AG04449 (cell line): ENCODE data around the gene MTMR12.
"Not testable (repeated sequence)": the region's sequence is repeated elsewhere in the genome, so short reads cannot be mapped to it uniquely, and the experiment has no call there.

Experiments
- CTCF ChIA-PET: fragments of 350-600 bp; formaldehyde crosslinking; extraction: SDS; loops from one replicate; lab custom pipeline; 2021; ENCODE audit warnings: antibody characterized with exemption; lab: Yijun Ruan, JAX
- POLR2A ChIA-PET: fragments of 400-600, 350-600 bp; formaldehyde crosslinking; extraction: SDS; loops from one replicate; lab custom pipeline; 2020; ENCODE audit warnings: antibody characterized with exemption, inconsistent platforms; lab: Yijun Ruan, JAX
- DNase-seq: peaks from one replicate; pipeline ENCODE4 v3.0.0-alpha.2; 2010; ENCODE audit warnings: low read depth, low spot score
- H3K4me3 ChIP-seq: 2 replicates; pipeline ENCODE4 v1.5.1; 2011; ENCODE audit warnings: low read depth, mild to moderate bottlenecking, control low read depth, low read length
- TF ChIP-seq, protein P1 (sequence below): IDR thresholded peaks from one replicate; pipeline ENCODE4 v1.5.1; 2011; ENCODE audit warnings: mild to moderate bottlenecking, moderate library complexity, low read length, control low read depth, inconsistent platforms; ENCODE audit not compliant: insufficient read depth; ENCODE audit errors: missing control alignments

Gene MTMR12

DNA sequence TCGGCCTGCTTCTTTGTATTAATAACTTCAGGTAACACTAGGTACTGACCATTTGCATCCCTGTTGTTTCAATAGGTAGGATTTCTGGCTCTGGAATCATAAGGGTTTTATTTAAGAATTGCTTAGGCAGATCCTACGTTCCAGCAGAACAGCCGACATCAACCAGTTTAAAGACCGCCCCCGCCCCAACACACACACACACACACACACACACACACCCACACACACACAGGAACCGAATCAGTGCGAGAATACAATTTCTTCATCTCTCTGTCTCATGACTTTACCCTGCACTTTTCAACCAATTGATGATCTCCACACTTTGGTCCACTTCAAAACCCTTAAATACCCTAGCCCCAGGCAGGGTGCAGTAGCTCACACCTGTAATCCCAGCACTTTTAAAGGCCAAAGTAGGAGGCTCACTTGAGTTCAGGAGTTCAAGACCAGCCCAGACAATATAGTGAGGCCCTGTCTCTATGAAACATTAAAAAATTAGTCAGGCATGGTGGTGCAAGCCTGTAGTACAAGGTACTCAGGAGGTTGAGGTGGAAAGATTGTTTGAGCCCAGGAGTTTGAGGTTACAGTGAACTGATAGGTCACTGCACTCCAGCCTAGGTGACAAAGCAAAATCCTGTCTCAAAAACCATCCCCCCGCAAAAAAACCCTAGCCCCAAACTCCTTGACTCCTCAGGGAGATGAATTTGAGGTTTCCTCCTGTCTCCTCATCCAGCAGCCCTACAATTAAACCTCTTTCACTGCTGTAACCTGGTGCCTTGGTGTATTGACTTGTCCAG, 2.7 kb upstream of the MTMR12 start:
- DNase-seq, result no peak
- ChIA-PET POLR2A (no interaction called here), CTCF (interaction anchor here (2.0 kb wide), 1 partner anchor 14 kb away, joined by 7 read pairs; no protein-coding TSS in a partner anchor)
- H3K4me3 ChIP-seq, result no peak overlapping the region
- TF ChIP-seq, protein P1, sequence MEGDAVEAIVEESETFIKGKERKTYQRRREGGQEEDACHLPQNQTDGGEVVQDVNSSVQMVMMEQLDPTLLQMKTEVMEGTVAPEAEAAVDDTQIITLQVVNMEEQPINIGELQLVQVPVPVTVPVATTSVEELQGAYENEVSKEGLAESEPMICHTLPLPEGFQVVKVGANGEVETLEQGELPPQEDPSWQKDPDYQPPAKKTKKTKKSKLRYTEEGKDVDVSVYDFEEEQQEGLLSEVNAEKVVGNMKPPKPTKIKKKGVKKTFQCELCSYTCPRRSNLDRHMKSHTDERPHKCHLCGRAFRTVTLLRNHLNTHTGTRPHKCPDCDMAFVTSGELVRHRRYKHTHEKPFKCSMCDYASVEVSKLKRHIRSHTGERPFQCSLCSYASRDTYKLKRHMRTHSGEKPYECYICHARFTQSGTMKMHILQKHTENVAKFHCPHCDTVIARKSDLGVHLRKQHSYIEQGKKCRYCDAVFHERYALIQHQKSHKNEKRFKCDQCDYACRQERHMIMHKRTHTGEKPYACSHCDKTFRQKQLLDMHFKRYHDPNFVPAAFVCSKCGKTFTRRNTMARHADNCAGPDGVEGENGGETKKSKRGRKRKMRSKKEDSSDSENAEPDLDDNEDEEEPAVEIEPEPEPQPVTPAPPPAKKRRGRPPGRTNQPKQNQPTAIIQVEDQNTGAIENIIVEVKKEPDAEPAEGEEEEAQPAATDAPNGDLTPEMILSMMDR, result no peak

DNA sequence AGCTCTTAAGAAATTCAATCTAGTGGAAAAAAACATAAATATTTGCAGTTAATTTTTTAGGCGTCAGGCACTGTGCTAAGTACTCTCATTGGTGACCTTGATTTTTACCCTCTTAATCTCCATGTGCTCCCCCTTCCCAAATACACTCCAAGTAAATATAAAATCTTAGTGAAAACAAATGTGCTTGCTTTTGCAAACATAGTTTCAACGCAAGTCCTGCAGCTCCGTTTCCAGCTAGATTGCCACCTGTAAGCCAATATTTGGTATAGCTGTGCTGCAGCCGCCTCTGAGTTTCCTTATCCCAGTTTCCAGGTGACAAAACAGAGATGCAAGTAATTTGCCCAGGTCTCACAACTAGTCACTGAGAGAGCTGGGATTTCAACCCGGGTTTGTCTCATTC, 1.9 kb upstream of the MTMR12 start:
- POLR2A ChIA-PET, result no interaction called here
- no peak overlapping the region for H3K4me3 ChIP-seq
- TF ChIP-seq, protein P1, result no peak
- CTCF ChIA-PET, result interaction anchor here (1.1 to 2.0 kb wide), 3 partner anchors 15 to 82 kb away, joined by 3 to 7 read pairs (median 4); no protein-coding TSS in a partner anchor
- DNase-seq, result no peak

DNA sequence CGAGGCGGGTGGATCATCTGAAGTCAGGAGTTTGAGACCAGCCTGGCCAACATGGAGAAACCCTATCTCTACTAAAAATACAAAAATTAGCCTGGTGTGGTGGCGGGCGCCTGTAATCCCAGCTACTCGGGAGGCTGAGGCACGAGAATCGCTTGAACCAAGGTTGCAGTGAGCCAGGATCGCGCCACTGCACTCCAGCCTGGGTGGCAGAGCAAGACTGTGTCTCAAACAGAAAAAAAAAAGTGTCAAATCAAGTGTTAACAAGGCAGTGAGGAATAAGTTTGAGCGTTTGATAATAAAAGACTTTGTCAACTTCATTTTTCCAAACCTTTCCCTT, 1.4 kb upstream of the MTMR12 start:
- POLR2A ChIA-PET, result interaction anchor here (0.6 kb wide), 1 partner anchor 9 kb away, joined by 3 read pairs; no protein-coding TSS in a partner anchor
- H3K4me3 ChIP-seq, DNase-seq: not testable (repeated sequence)
- CTCF ChIA-PET, result interaction anchor here (1.1 to 2.0 kb wide), 3 partner anchors 15 to 81 kb away, joined by 3 to 7 read pairs (median 4); no protein-coding TSS in a partner anchor

DNA sequence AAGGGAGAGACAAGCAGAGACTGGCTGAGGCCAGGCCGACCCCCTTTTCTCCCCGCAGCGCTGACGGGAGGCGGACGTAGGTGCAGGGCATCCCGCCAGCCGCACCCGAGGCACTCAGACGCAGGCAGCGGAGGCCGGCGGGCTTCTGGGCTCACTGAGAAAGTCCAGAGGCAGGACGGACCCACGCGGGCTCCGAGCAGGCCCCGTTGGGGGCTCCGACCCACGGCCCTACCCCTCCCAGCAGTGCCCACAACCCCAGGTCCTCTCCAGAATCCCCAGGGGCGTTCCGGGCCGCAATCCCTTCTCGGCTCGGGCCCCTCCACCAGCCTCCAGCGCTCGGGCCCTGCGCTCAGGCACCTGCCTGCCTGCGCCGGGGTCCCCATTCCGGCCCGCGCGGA, 543 bp downstream of the MTMR12 start:
- CTCF ChIA-PET, result interaction anchor here (0.6 kb wide), 1 partner anchor 9 kb away, joined by 3 read pairs; no protein-coding TSS in a partner anchor
- no peak for DNase-seq
- TF ChIP-seq, protein P1, result no peak
- POLR2A ChIA-PET, result no interaction called here
- H3K4me3 ChIP-seq, result peak overlapping the region; percentile 64

DNA sequence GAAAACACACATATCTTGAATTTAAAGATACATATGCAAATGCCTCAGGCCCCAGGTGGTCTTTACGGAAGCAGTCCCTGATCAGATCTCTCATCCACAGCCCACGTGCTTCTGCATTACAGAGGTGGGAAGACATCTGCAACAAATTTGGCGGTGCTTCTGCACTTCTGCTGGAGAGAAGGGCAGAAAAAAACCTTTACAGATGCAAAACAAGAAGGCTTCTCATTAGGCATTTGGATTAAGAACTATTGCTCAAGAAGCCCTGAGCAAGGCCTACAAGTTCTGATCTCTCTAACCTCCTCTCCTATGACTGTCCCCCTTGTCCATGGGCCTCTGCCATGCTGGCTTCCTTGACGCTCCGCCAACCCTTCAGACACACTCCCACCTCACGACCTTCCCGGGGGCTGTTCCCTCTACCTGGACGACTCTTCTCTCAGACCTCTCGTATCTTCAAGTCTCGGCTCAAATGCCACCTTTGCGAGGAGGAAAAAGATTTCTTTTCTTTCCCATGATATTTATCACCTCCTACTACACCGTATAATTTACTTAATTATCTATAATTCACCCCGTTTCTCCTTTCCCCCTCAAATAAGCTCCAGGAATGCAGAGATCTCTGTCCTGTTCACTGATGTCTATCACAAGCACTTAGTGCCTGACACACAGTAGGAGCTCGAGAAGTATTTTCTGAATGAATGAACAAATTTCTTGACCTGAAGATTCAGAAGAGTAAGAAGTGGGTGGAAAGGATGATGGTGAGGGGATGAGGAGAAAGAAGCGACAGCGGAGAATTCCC, 1.1 kb downstream of the MTMR12 start:
- POLR2A ChIA-PET, result no interaction called here
- TF ChIP-seq, protein P1, result no peak
- DNase-seq, result no peak
- CTCF ChIA-PET, result interaction anchor here (0.6 kb wide), 1 partner anchor 8 kb away, joined by 3 read pairs; no protein-coding TSS in a partner anchor
- H3K4me3 ChIP-seq, result peak overlapping the region; percentile 64

DNA sequence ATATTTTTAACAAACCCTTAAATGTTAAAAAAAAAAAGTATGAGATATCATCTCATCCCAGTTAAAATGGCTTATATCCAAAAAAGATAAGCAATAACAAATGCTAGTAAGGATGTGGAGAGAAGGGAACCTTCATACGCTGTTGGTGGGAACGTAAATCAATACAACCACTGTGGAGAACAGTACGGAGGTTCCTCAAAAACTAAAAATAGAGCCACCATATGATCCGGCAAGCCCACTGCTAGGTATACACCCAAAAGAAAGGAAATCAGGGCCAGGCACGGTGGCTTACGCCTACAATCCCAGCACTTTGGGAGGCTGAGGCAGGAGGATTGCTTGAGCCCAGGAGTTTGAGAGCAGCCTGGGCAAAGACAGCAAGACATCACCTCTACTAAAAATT, 3.0 kb downstream of the MTMR12 start:
- ChIA-PET POLR2A (no interaction called here), CTCF (interaction anchor here (1.4 kb wide), 1 partner anchor 20 kb away, joined by 3 read pairs; no protein-coding TSS in a partner anchor)
- DNase-seq, result no peak
- H3K4me3 ChIP-seq, result no peak overlapping the region
- TF ChIP-seq, protein P1, result no peak
